Measurements from ENCODE around the gene SKI.

GRCh38 chr1:2209400-2210083 is 18.6 kb upstream of the SKI start:
- TF ChIP-seq EZH2 (IDR thresholded peaks at IDR 0.05; ENCODE audit: borderline replicate concordance, low read depth, low read length, severe bottlenecking), result no peak
- TF ChIP-seq, protein P1, sequence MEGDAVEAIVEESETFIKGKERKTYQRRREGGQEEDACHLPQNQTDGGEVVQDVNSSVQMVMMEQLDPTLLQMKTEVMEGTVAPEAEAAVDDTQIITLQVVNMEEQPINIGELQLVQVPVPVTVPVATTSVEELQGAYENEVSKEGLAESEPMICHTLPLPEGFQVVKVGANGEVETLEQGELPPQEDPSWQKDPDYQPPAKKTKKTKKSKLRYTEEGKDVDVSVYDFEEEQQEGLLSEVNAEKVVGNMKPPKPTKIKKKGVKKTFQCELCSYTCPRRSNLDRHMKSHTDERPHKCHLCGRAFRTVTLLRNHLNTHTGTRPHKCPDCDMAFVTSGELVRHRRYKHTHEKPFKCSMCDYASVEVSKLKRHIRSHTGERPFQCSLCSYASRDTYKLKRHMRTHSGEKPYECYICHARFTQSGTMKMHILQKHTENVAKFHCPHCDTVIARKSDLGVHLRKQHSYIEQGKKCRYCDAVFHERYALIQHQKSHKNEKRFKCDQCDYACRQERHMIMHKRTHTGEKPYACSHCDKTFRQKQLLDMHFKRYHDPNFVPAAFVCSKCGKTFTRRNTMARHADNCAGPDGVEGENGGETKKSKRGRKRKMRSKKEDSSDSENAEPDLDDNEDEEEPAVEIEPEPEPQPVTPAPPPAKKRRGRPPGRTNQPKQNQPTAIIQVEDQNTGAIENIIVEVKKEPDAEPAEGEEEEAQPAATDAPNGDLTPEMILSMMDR (IDR thresholded peaks at IDR 0.05; ENCODE audit: borderline replicate concordance, extremely low read depth, low read length, poor library complexity, severe bottlenecking), result no peak
